ENCODE results near the gene CD74. TPM values are rescaled to one million over a fixed set of nuclear protein-coding genes. Genes with fewer than 3 reads are reported as not detected.

Gene CD74
- 0.34 TPM for polyA plus RNA-seq (2012; ENCODE audit: insufficient read length, low read depth)

- TF ChIP-seq TAF1 (IDR thresholded peaks at IDR 0.05; ENCODE audit: borderline replicate concordance, insufficient read depth, low read length) (no peak), POLR2AphosphoS5 (IDR thresholded peaks at IDR 0.05; ENCODE audit: low read depth, low read length) (no peak), FOXP2 (optimal IDR thresholded peaks at IDR 0.05; ENCODE audit: borderline replicate concordance, extremely low read depth, extremely low read length, insufficient read depth) (no peak), REST (IDR thresholded peaks at IDR 0.05; ENCODE audit: insufficient read depth in 1 of 2, low read depth in 2 of 2, low read length in 2 of 2) (no peak), SIN3A (IDR thresholded peaks at IDR 0.05; ENCODE audit: borderline replicate concordance, insufficient read depth, low read length) (no peak)
Measured at GRCh38 chr5:150412319-150413175, at the start of gene CD74. TSS of gene CD74 (minus strand) at chr5:150412910. CDS start at chr5:150412749, 161 bp downstream.

- TF ChIP-seq REST (IDR thresholded peaks at IDR 0.05; ENCODE audit: insufficient read depth in 1 of 2, low read depth in 2 of 2, low read length in 2 of 2) (no peak), SIN3A (IDR thresholded peaks at IDR 0.05; ENCODE audit: borderline replicate concordance, insufficient read depth, low read length) (no peak), POLR2AphosphoS5 (IDR thresholded peaks at IDR 0.05; ENCODE audit: low read depth, low read length) (no peak), FOXP2 (optimal IDR thresholded peaks at IDR 0.05; ENCODE audit: borderline replicate concordance, extremely low read depth, extremely low read length, insufficient read depth) (no peak), TAF1 (IDR thresholded peaks at IDR 0.05; ENCODE audit: borderline replicate concordance, insufficient read depth, low read length) (no peak)
Measured at GRCh38 chr5:150461231-150461630, 48.5 kb upstream of the CD74 start.

GRCh38 chr5:150460781-150461180 is 48.1 kb upstream of the CD74 start:
- TF ChIP-seq TAF1 (IDR thresholded peaks at IDR 0.05; ENCODE audit: borderline replicate concordance, insufficient read depth, low read length) (no peak), SIN3A (IDR thresholded peaks at IDR 0.05; ENCODE audit: borderline replicate concordance, insufficient read depth, low read length) (no peak), REST (IDR thresholded peaks at IDR 0.05; ENCODE audit: insufficient read depth in 1 of 2, low read depth in 2 of 2, low read length in 2 of 2) (no peak), FOXP2 (optimal IDR thresholded peaks at IDR 0.05; ENCODE audit: borderline replicate concordance, extremely low read depth, extremely low read length, insufficient read depth) (no peak), POLR2AphosphoS5 (IDR thresholded peaks at IDR 0.05; ENCODE audit: low read depth, low read length) (no peak)

- TF ChIP-seq POLR2AphosphoS5 (IDR thresholded peaks at IDR 0.05; ENCODE audit: low read depth, low read length) (no peak), FOXP2 (optimal IDR thresholded peaks at IDR 0.05; ENCODE audit: borderline replicate concordance, extremely low read depth, extremely low read length, insufficient read depth) (no peak), REST (IDR thresholded peaks at IDR 0.05; ENCODE audit: insufficient read depth in 1 of 2, low read depth in 2 of 2, low read length in 2 of 2) (no peak), TAF1 (IDR thresholded peaks at IDR 0.05; ENCODE audit: borderline replicate concordance, insufficient read depth, low read length) (no peak), SIN3A (IDR thresholded peaks at IDR 0.05; ENCODE audit: borderline replicate concordance, insufficient read depth, low read length) (no peak)
Measured at GRCh38 chr5:150458802-150459557, 46.3 kb upstream of the CD74 start.

Measured in PFSK-1 (cell line).